WTC11 (cell line): Measurements from ENCODE around the gene PARVB. TPM values are rescaled to one million over a fixed set of nuclear protein-coding genes. Genes with fewer than 3 reads are reported as not detected.

ENCODE experiments used
- ATAC-seq: fragments of 200-7000 bp; cut with Tn5 transposase; 2 replicates; pipeline ENCODE4 v1.10.0; 2021; ENCODE audit warnings: mild to moderate bottlenecking, moderate library complexity
- CTCF ChIA-PET: fragments of 300-600 bp; sonication (Branson Sonifier 250); formaldehyde crosslinking; loops from one replicate; lab custom pipeline; 2021; ENCODE audit warnings: antibody characterized with exemption; lab: Charles Lee
- POLR2A ChIA-PET: fragments of 350-600 bp; sonication (Branson Sonifier 250); formaldehyde crosslinking; loops from one replicate; lab custom pipeline; 2021; ENCODE audit warnings: antibody characterized with exemption; lab: Charles Lee
- DNase-seq: peaks from one replicate; pipeline ENCODE4 v3.0.0; 2021; ENCODE audit warnings: low spot score
- H3K27ac Mint-ChIP-seq: 2 replicates; pipeline ENCODE4 v1.8.0; 2021; ENCODE audit warnings: mixed read lengths
- H3K27me3 Mint-ChIP-seq: 2 replicates; pipeline ENCODE4 v1.8.0; 2021; ENCODE audit warnings: low read depth, mild to moderate bottlenecking, moderate library complexity, mixed read lengths
- H3K36me3 Mint-ChIP-seq: 2 replicates; pipeline ENCODE4 v1.8.0; 2021; ENCODE audit warnings: mixed read lengths
- H3K4me1 Mint-ChIP-seq: 2 replicates; pipeline ENCODE4 v1.8.0; 2022; ENCODE audit warnings: mixed read lengths
- H3K4me3 Mint-ChIP-seq: 2 replicates; pipeline ENCODE4 v1.8.0; 2021; ENCODE audit warnings: mild to moderate bottlenecking, moderate library complexity, mixed read lengths
- H3K9me3 Mint-ChIP-seq: 2 replicates; pipeline ENCODE4 v1.8.0; 2021; ENCODE audit warnings: mixed read lengths
- CREB1 ChIP-seq: sonication (generic); formaldehyde crosslinking; IDR thresholded peaks from 2 replicates; pipeline ENCODE4 v1.8.0; 2023; ENCODE audit warnings: mild to moderate bottlenecking, missing genetic modification reagents
- FOXJ3 ChIP-seq: sonication (generic); formaldehyde crosslinking; IDR thresholded peaks from 2 replicates; pipeline ENCODE4 v1.9.0; 2021; ENCODE audit warnings: missing genetic modification reagents, mild to moderate bottlenecking, borderline replicate concordance
- FOXK1 ChIP-seq: sonication (generic); formaldehyde crosslinking; IDR thresholded peaks from 2 replicates; pipeline ENCODE4 v1.8.0; 2022; ENCODE audit warnings: mild to moderate bottlenecking, moderate library complexity, missing genetic modification reagents
- HMGA2 ChIP-seq: fragments of 250-450 bp; sonication (Bioruptor Pico); IDR thresholded peaks from 2 replicates; pipeline ENCODE4 v1.4.0; 2021; ENCODE audit warnings: mild to moderate bottlenecking, moderate library complexity
- MXD4 ChIP-seq: fragments of 250-450 bp; sonication (Bioruptor Pico); IDR thresholded peaks from 2 replicates; pipeline ENCODE4 v1.8.0; 2021; ENCODE audit warnings: mild to moderate bottlenecking, moderate library complexity, borderline replicate concordance
- NFE2L1 ChIP-seq: sonication (generic); formaldehyde crosslinking; IDR thresholded peaks from 2 replicates; pipeline ENCODE4 v1.8.1; 2023; ENCODE audit warnings: missing genetic modification reagents
- NFYB ChIP-seq: sonication (generic); formaldehyde crosslinking; conservative IDR thresholded peaks from 2 replicates; pipeline ENCODE4 v1.8.0; 2022; ENCODE audit warnings: low read depth, missing genetic modification reagents
- NR1H2 ChIP-seq: sonication (generic); formaldehyde crosslinking; IDR thresholded peaks from 2 replicates; pipeline ENCODE4 v1.9.0; 2021; ENCODE audit warnings: mild to moderate bottlenecking, moderate library complexity, missing genetic modification reagents
- RORB ChIP-seq: fragments of 250-450 bp; sonication (Bioruptor Pico); IDR thresholded peaks from 2 replicates; pipeline ENCODE4 v1.9.0; 2021; ENCODE audit warnings: mild to moderate bottlenecking
- SMAD4 ChIP-seq: sonication (generic); formaldehyde crosslinking; IDR thresholded peaks from 2 replicates; pipeline ENCODE4 v1.8.0; 2022; ENCODE audit warnings: mild to moderate bottlenecking, missing genetic modification reagents
- TEAD4 ChIP-seq: sonication (generic); formaldehyde crosslinking; IDR thresholded peaks from 2 replicates; pipeline ENCODE4 v1.8.0; 2022; ENCODE audit warnings: mild to moderate bottlenecking, missing genetic modification reagents
- ZNF121 ChIP-seq: sonication (generic); formaldehyde crosslinking; IDR thresholded peaks from 2 replicates; pipeline ENCODE4 v1.8.0; 2023; ENCODE audit warnings: missing genetic modification reagents
- ZNF423 ChIP-seq: fragments of 250-450 bp; sonication (Bioruptor Pico); IDR thresholded peaks from 2 replicates; pipeline ENCODE4 v2.1.2; 2022; ENCODE audit warnings: mild to moderate bottlenecking, moderate library complexity
- total RNA-seq: library from RNA; stranded (reverse); gene quantifications from 3 replicates; pipeline ENCODE4 v1.2.3, GENCODE V29; 2021
- TF ChIP-seq, protein P1 (sequence below): sonication (generic); formaldehyde crosslinking; IDR thresholded peaks from 2 replicates; pipeline ENCODE4 v1.8.1; 2023; ENCODE audit warnings: mild to moderate bottlenecking, missing genetic modification reagents, borderline replicate concordance
- TF ChIP-seq, protein P2 (sequence below): sonication (generic); formaldehyde crosslinking; IDR thresholded peaks from 2 replicates; pipeline ENCODE4 v1.8.1; 2022; ENCODE audit warnings: mild to moderate bottlenecking, missing genetic modification reagents, moderate library complexity, borderline replicate concordance
- TF ChIP-seq, protein P3 (sequence below): sonication (generic); formaldehyde crosslinking; IDR thresholded peaks from 2 replicates; pipeline ENCODE4 v1.8.1; 2023; ENCODE audit warnings: mild to moderate bottlenecking, missing genetic modification reagents
- TF ChIP-seq, protein P4 (sequence below): sonication (generic); formaldehyde crosslinking; IDR thresholded peaks from 2 replicates; pipeline ENCODE4 v1.8.0; 2023; ENCODE audit warnings: missing genetic modification reagents, mild to moderate bottlenecking, borderline replicate concordance
- TF ChIP-seq, protein P5 (sequence below): sonication (generic); formaldehyde crosslinking; IDR thresholded peaks from 2 replicates; pipeline ENCODE4 v1.8.1; 2023; ENCODE audit warnings: mild to moderate bottlenecking, missing genetic modification reagents, moderate library complexity

Gene PARVB
- total RNA-seq, 1 experiment from 2014 or later: 3.3 TPM

DNA sequence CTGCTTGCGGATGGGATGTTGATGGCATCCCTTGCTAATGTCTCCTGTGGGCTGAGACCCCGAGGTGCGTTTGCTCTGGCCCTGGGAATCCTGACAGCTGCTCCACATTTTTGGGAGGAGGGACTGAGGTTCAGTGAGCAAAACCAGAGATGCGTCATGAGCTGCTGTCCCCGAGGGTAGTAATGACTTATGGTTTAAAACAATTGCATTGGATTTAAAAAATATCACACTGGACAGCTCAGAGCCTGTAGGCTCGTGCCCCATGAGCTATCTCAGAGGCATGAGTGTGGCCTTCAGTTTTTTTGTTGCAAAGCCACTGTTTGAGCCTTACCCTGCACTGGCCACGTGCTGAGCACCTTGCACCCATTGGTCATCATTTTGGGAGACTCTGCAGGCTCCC, 135.7 kb downstream of the PARVB start:
- no peak overlapping the region for H3K4me3 Mint-ChIP-seq
- peak overlapping the region; percentile 26 for H3K27ac Mint-ChIP-seq
- POLR2A ChIA-PET: interaction anchor here (0.5 kb wide), 1 partner anchor 23 kb away, joined by 3 read pairs; no protein-coding TSS in a partner anchor
- no peaks in the 10 kb centered on the region for H3K9me3 Mint-ChIP-seq
- H3K27me3 Mint-ChIP-seq: no peaks in the 10 kb centered on the region; the same call in 1 of the 2 replicates
- DNase-seq (no peak), ATAC-seq (no peak)
- CTCF ChIA-PET: no interaction called here
- TF ChIP-seq, protein P1, sequence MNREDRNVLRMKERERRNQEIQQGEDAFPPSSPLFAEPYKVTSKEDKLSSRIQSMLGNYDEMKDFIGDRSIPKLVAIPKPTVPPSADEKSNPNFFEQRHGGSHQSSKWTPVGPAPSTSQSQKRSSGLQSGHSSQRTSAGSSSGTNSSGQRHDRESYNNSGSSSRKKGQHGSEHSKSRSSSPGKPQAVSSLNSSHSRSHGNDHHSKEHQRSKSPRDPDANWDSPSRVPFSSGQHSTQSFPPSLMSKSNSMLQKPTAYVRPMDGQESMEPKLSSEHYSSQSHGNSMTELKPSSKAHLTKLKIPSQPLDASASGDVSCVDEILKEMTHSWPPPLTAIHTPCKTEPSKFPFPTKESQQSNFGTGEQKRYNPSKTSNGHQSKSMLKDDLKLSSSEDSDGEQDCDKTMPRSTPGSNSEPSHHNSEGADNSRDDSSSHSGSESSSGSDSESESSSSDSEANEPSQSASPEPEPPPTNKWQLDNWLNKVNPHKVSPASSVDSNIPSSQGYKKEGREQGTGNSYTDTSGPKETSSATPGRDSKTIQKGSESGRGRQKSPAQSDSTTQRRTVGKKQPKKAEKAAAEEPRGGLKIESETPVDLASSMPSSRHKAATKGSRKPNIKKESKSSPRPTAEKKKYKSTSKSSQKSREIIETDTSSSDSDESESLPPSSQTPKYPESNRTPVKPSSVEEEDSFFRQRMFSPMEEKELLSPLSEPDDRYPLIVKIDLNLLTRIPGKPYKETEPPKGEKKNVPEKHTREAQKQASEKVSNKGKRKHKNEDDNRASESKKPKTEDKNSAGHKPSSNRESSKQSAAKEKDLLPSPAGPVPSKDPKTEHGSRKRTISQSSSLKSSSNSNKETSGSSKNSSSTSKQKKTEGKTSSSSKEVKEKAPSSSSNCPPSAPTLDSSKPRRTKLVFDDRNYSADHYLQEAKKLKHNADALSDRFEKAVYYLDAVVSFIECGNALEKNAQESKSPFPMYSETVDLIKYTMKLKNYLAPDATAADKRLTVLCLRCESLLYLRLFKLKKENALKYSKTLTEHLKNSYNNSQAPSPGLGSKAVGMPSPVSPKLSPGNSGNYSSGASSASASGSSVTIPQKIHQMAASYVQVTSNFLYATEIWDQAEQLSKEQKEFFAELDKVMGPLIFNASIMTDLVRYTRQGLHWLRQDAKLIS (CRISPR knock-in tag): no peak
- TF ChIP-seq FOXK1 (CRISPR knock-in tag) (no peak), NFE2L1 (CRISPR knock-in tag) (no peak), RORB (CRISPR knock-in tag) (no peak), TEAD4 (CRISPR knock-in tag) (no peak), CREB1 (CRISPR knock-in tag) (no peak), NFYB (CRISPR knock-in tag) (no peak), MXD4 (no peak), NR1H2 (CRISPR knock-in tag) (no peak), FOXJ3 (CRISPR knock-in tag) (no peak), ZNF121 (CRISPR knock-in tag) (no peak), ZNF423 (CRISPR knock-in tag) (no peak), SMAD4 (CRISPR knock-in tag) (no peak), HMGA2 (CRISPR knock-in tag) (no peak)
- TF ChIP-seq, protein P2, sequence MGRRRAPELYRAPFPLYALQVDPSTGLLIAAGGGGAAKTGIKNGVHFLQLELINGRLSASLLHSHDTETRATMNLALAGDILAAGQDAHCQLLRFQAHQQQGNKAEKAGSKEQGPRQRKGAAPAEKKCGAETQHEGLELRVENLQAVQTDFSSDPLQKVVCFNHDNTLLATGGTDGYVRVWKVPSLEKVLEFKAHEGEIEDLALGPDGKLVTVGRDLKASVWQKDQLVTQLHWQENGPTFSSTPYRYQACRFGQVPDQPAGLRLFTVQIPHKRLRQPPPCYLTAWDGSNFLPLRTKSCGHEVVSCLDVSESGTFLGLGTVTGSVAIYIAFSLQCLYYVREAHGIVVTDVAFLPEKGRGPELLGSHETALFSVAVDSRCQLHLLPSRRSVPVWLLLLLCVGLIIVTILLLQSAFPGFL: no peak
- TF ChIP-seq, protein P3, sequence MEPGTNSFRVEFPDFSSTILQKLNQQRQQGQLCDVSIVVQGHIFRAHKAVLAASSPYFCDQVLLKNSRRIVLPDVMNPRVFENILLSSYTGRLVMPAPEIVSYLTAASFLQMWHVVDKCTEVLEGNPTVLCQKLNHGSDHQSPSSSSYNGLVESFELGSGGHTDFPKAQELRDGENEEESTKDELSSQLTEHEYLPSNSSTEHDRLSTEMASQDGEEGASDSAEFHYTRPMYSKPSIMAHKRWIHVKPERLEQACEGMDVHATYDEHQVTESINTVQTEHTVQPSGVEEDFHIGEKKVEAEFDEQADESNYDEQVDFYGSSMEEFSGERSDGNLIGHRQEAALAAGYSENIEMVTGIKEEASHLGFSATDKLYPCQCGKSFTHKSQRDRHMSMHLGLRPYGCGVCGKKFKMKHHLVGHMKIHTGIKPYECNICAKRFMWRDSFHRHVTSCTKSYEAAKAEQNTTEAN (CRISPR knock-in tag): no peak
- TF ChIP-seq, protein P4, sequence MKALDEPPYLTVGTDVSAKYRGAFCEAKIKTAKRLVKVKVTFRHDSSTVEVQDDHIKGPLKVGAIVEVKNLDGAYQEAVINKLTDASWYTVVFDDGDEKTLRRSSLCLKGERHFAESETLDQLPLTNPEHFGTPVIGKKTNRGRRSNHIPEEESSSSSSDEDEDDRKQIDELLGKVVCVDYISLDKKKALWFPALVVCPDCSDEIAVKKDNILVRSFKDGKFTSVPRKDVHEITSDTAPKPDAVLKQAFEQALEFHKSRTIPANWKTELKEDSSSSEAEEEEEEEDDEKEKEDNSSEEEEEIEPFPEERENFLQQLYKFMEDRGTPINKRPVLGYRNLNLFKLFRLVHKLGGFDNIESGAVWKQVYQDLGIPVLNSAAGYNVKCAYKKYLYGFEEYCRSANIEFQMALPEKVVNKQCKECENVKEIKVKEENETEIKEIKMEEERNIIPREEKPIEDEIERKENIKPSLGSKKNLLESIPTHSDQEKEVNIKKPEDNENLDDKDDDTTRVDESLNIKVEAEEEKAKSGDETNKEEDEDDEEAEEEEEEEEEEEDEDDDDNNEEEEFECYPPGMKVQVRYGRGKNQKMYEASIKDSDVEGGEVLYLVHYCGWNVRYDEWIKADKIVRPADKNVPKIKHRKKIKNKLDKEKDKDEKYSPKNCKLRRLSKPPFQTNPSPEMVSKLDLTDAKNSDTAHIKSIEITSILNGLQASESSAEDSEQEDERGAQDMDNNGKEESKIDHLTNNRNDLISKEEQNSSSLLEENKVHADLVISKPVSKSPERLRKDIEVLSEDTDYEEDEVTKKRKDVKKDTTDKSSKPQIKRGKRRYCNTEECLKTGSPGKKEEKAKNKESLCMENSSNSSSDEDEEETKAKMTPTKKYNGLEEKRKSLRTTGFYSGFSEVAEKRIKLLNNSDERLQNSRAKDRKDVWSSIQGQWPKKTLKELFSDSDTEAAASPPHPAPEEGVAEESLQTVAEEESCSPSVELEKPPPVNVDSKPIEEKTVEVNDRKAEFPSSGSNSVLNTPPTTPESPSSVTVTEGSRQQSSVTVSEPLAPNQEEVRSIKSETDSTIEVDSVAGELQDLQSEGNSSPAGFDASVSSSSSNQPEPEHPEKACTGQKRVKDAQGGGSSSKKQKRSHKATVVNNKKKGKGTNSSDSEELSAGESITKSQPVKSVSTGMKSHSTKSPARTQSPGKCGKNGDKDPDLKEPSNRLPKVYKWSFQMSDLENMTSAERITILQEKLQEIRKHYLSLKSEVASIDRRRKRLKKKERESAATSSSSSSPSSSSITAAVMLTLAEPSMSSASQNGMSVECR: no peak
- TF ChIP-seq, protein P5, sequence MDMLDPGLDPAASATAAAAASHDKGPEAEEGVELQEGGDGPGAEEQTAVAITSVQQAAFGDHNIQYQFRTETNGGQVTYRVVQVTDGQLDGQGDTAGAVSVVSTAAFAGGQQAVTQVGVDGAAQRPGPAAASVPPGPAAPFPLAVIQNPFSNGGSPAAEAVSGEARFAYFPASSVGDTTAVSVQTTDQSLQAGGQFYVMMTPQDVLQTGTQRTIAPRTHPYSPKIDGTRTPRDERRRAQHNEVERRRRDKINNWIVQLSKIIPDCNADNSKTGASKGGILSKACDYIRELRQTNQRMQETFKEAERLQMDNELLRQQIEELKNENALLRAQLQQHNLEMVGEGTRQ: no peak
- peaks cover 41% of the 10 kb centered on the region for H3K4me1 Mint-ChIP-seq
- no peaks in the 10 kb centered on the region for H3K36me3 Mint-ChIP-seq
